Hepatocyte (in vitro differentiated cells): ENCODE measurements around the gene TTC32. TPM values are rescaled to one million over a fixed set of nuclear protein-coding genes. Genes with fewer than 3 reads are reported as not detected.

Experiments
- DNase-seq: peaks from one replicate; pipeline ENCODE4 v3.0.0-alpha.2; 2016; ENCODE audit warnings: low spot score
- H2AFZ ChIP-seq: fragments of 200-600 bp; sonication (generic); 2 replicates; pipeline ENCODE4 v1.6.0; 2016; ENCODE audit warnings: antibody characterized with exemption, mild to moderate bottlenecking
- H3K27ac ChIP-seq: fragments of 200-600 bp; sonication (generic); 2 replicates; pipeline ENCODE4 v1.5.1; 2016; ENCODE audit warnings: mild to moderate bottlenecking
- H3K27me3 ChIP-seq: fragments of 200-600 bp; sonication (generic); 2 replicates; pipeline ENCODE4 v1.6.1; 2016
- H3K36me3 ChIP-seq: fragments of 200-600 bp; sonication (generic); replicated peaks from 2 replicates; pipeline ENCODE4 v1.5.1; 2016; ENCODE audit warnings: low read depth; ENCODE audit not compliant: insufficient read depth
- H3K4me1 ChIP-seq: fragments of 200-600 bp; sonication (generic); 2 replicates; pipeline ENCODE4 v1.5.1; 2016; ENCODE audit warnings: mild to moderate bottlenecking, moderate library complexity; ENCODE audit not compliant: insufficient read depth
- H3K4me2 ChIP-seq: fragments of 200-600 bp; sonication (generic); 2 replicates; pipeline ENCODE4 v1.6.0; 2016
- H3K4me3 ChIP-seq: fragments of 200-600 bp; sonication (generic); 2 replicates; pipeline ENCODE4 v1.5.1; 2016; ENCODE audit warnings: mild to moderate bottlenecking
- H3K79me2 ChIP-seq: fragments of 200-600 bp; sonication (generic); 2 replicates; pipeline ENCODE4 v1.6.0; 2017; ENCODE audit warnings: mild to moderate bottlenecking
- H3K9me2 ChIP-seq: fragments of 200-600 bp; sonication (generic); replicated peaks from 2 replicates; pipeline ENCODE4 v1.6.0; 2017; ENCODE audit warnings: mild to moderate bottlenecking; ENCODE audit not compliant: insufficient read depth
- H3K9me3 ChIP-seq: fragments of 200-600 bp; sonication (generic); 2 replicates; pipeline ENCODE4 v1.5.1; 2016; ENCODE audit warnings: low read depth, mild to moderate bottlenecking
- H4K20me1 ChIP-seq: fragments of 200-600 bp; sonication (generic); 2 replicates; pipeline ENCODE4 v1.6.0; 2016; ENCODE audit warnings: mild to moderate bottlenecking; ENCODE audit not compliant: insufficient read depth, poor library complexity, severe bottlenecking
- CTCF ChIP-seq: fragments of 200-600 bp; sonication (generic); IDR thresholded peaks from 2 replicates; pipeline ENCODE4 v1.5.1; 2016; ENCODE audit warnings: antibody characterized with exemption, mild to moderate bottlenecking; ENCODE audit not compliant: poor library complexity
- EZH2 ChIP-seq: fragments of 200-600 bp; sonication (generic); IDR thresholded peaks from 2 replicates; pipeline ENCODE4 v1.6.1; 2016; ENCODE audit warnings: antibody characterized with exemption, mild to moderate bottlenecking, borderline replicate concordance
- EZH2phosphoT487 ChIP-seq: fragments of 200-600 bp; sonication (generic); IDR thresholded peaks from one replicate; pipeline ENCODE4 v1.6.1; 2018; ENCODE audit warnings: antibody characterized with exemption, mild to moderate bottlenecking, low read depth, moderate library complexity; ENCODE audit not compliant: unreplicated experiment, severe bottlenecking
- WGBS: methylation state at CpG from one replicate; pipeline ENCODE4 v1.1.6; 2016; ENCODE audit warnings: low lambda C conversion rate; ENCODE audit errors: missing lambda C conversion rate; 5-methylcytosine and 5-hydroxymethylcytosine counted together
- polyA plus RNA-seq: library from polyadenylated mRNA; unstranded; fragments of >200 nt; fragmentation: Nextera tagmentation; extraction: Ambion mirVana; gene quantifications from 2 replicates; pipeline ENCODE4 v1.2.1, GENCODE V29; 2016
- total RNA-seq: library from RNA; depleted of rRNA; stranded (reverse); fragments of >200 nt; gene quantifications from 2 replicates; pipeline ENCODE4 v1.2.3, GENCODE V29; 2014

Gene TTC32
- total and polyA plus RNA-seq, 2 experiments from 2014 or later: 18.4 to 22.4 TPM

GRCh38 chr2:19875280-19875679, 26.5 kb downstream of the TTC32 start:
- Histone ChIP-seq H3K4me2 (no peak overlapping the region), H3K27me3 (no peaks in the 10 kb centered on the region), H4K20me1 (no peaks in the 10 kb centered on the region), H3K27ac (no peak overlapping the region), H3K4me3 (no peak overlapping the region), H3K9me3 (no peaks in the 10 kb centered on the region), H3K79me2 (no peaks in the 10 kb centered on the region), H3K36me3 (no peaks in the 10 kb centered on the region), H3K4me1 (no peaks in the 10 kb centered on the region), H3K9me2 (no peaks in the 10 kb centered on the region), H2AFZ (no peak overlapping the region)
- 65% methylated on average over 1 of the region's 1 CpG for WGBS
- TF ChIP-seq EZH2 (no peak), CTCF (no peak), EZH2phosphoT487 (peak; percentile 81)
- DNase-seq: no peak

- Histone ChIP-seq H3K9me3 (no peaks in the 10 kb centered on the region), H3K27me3 (no peaks in the 10 kb centered on the region), H3K4me1 (no peaks in the 10 kb centered on the region), H4K20me1 (no peaks in the 10 kb centered on the region), H3K36me3 (no peaks in the 10 kb centered on the region), H3K4me3 (no peak overlapping the region), H3K27ac (no peak overlapping the region), H3K4me2 (no peak overlapping the region), H3K79me2 (no peaks in the 10 kb centered on the region), H3K9me2 (no peaks in the 10 kb centered on the region), H2AFZ (no peak overlapping the region)
- TF ChIP-seq CTCF: no peak
- TF ChIP-seq EZH2: no peak
- no peak for TF ChIP-seq EZH2phosphoT487
- 82% methylated on average over 3 of the region's 3 CpGs for WGBS
- no peak for DNase-seq
These were observed 27.1 kb downstream of the TTC32 start for GRCh38 chr2:19874726-19875125.

- Histone ChIP-seq H3K27me3 (no peaks in the 10 kb centered on the region), H3K4me2 (no peak overlapping the region), H3K27ac (no peak overlapping the region), H3K4me1 (no peaks in the 10 kb centered on the region), H3K9me3 (no peaks in the 10 kb centered on the region), H2AFZ (no peak overlapping the region), H3K79me2 (no peaks in the 10 kb centered on the region), H4K20me1 (no peaks in the 10 kb centered on the region), H3K36me3 (no peaks in the 10 kb centered on the region), H3K4me3 (no peak overlapping the region), H3K9me2 (no peaks in the 10 kb centered on the region)
- TF ChIP-seq EZH2phosphoT487: no peak
- TF ChIP-seq CTCF: no peak
- no peak for TF ChIP-seq EZH2
- WGBS: 91% methylated on average over 5 of the region's 5 CpGs
- DNase-seq: no peak
These were observed 28.8 kb downstream of the TTC32 start for GRCh38 chr2:19873014-19873413.

GRCh38 chr2:19872302-19872701, 29.5 kb downstream of the TTC32 start:
- TF ChIP-seq EZH2phosphoT487: no peak
- TF ChIP-seq EZH2: no peak
- TF ChIP-seq CTCF: no peak
- H3K36me3 ChIP-seq: no peaks in the 10 kb centered on the region
- H3K4me3 ChIP-seq: no peak overlapping the region
- no peak overlapping the region for H3K4me2 ChIP-seq
- no peak for DNase-seq
- no peaks in the 10 kb centered on the region for H3K27me3 ChIP-seq
- H2AFZ ChIP-seq: no peak overlapping the region
- H3K79me2 ChIP-seq: no peaks in the 10 kb centered on the region
- H3K27ac ChIP-seq: no peak overlapping the region
- 83% methylated on average over 3 of the region's 3 CpGs for WGBS
- H3K9me2 ChIP-seq: no peaks in the 10 kb centered on the region
- H4K20me1 ChIP-seq: no peaks in the 10 kb centered on the region
- H3K4me1 ChIP-seq: no peaks in the 10 kb centered on the region
- no peaks in the 10 kb centered on the region for H3K9me3 ChIP-seq
